Femur (tissue), 1 donor: ENCODE results near the gene ACCSL.
A peak's percentile ranks its signal among the peaks of the same experiment; 100 is the strongest.

Experiments used
- DNase-seq: peaks from one replicate; pipeline ENCODE4 v3.0.0-alpha.2; 2017

ACCSL gene

GRCh38 chr11:44047931-44048431, at the start of gene ACCSL:
TSS of gene ACCSL (plus strand) at chr11:44047981. CDS start at chr11:44048037, 56 bp downstream.
- DNase-seq = no peak

DNA sequence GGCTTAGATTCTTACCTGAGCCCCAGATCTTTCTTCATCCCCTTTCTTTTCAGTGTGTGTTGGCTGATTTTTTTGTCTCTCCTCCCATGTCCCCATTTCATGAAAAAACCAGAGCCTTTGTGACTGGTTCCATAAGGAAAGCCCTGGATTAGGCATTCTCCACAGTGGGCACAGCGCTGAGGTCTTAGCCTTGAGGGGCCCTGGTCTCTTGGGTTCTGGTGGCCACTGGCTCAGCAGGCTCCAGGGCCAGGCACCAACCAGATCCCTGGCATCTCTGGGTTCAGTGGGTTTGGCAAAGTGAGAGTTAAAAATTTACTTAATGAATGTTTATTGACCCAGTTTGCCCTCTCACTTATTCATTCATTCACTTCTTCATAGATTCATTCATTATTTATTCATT, 49.5 kb upstream of the ACCSL start:
- DNase-seq = no peak

GRCh38 chr11:44000731-44001130, 47.0 kb upstream of the ACCSL start:
- no peak for DNase-seq

DNA sequence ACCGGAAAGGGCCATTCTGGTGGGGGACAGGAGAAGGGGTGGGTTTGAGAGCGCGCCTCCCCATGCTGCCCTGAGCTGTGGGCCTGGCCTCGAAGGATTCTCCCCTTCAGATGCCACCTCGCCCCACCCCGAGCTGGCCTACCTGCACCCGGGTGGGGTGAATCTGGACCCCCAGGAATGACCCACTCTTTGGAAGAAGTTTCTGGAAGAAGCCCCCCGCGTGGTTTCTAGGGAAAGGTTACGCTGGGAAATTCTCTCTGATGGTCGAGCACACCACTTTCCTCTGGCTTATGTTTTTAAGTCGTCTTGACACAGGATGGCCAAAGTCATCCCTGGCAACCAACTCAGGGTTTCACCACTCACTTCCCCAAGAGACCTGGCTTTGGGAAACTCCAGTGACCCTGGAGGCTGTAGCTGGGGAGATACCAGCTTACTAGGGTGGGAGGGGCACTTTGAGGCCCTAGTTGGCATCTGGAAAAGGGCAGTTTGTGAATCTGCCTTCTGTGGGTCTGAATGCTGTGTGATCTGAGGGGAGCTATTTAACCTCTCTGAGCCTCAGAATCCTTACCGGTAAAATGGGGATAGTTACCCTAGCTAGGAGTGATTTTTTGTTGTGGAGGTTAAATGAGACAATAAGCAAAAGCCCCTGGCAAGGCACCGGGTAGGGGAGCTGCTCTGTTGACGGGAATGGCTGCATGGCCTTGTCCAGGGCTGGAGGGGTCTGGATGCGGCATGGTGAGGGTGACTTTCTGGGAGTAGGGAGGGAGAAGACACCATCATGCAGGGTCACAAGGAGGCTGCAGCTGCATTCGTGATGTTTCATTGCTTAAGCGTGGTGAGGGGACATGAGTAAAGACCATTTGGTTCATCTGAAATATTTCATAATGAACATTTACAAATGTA, 45.3 kb upstream of the ACCSL start:
- no peak for DNase-seq

DNA sequence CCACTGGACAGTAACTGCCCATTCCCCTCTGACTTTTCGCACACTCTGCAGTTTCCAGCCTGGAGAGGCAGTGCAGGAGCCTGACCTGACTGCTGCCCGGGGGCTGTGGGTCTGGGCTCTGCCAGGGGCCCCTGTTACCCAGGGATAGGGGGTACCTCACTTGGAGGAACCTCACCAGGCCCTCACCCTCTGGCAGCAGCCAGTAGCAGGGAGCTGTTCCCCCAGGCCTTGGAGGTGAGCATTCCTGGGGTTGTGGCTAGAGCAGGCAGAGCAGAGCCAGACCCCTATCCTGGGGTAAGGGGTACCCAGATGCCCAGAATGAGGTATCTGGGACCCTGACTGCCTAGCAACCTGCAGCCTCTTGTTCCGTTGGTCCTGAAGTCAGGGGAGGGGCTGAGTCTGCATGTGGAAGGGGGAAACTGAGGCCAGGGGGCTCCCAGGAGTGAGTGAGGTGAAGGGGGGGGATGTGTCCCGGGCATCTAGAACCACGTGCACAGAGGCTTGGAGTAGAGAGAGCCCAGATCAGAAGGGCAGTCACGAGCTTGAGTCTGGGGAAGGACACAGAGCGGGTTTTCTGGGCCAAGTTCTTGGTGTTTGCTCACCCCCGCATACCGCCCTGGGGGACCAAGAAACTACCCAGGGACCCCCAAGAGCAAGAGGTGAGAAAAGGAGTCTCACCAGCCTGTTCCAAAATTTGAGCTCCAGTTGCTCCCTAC, 43.9 kb upstream of the ACCSL start:
- DNase-seq = no peak

DNA sequence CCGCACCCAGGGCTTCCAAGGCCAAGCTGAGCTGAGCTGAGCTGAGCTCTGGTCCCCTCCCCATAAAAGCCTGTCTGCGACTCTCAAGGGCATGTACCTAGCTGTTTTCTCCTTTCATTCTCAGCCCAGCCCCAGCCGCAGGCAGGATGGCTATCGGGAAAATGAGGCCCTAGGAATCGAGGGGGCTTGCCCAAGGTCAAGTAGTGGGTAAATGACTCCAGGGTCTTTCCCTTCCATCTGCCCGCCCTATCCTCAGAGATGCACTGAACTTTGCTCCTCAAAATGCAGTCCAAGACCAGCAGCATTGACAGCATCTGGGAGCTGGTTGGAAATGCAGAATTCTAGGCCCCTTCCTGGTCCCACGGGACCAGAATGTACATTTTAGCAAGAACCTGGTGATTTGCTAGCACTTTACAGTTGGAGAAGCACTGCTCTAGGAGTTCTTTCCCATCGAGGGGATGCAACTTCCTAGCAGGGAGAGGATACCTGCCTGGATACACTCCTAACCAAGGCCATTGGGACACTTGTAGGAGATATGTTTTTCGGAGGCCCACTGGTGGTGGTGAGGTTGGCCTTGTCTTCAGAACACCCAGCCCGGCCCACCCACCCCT, 43.2 kb upstream of the ACCSL start:
- no peak for DNase-seq

DNA sequence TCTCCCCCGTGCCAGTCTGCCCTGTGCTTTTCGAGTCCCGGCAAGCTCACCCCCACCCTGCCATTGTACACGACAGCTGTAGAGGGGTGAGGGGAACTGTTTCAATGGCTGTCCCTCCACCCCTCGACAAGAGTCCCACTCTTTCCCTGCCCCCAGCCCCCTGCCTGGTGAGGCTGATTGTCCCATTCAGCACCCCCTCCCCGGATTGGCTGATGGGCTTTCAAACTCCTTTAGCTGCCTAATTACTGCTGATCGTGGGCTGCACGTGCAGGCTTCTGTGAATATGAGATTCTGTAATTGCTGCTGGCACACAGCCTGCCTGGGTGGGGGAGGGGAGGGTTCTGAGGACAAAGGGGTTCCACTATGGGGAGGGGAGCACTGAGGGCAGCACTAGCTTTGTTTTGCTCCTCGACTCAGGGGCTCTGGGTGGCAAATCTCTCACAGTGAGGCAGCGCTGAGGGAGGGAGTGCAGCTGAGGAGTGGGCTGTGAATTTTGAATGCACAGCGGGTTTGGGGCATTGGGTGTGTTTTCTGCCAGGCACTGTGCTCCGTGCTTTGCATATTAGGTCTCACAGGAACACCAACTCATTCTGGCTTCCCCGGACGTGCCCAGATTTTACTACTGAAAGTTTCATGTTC, 42.6 kb upstream of the ACCSL start:
- no peak for DNase-seq

DNA sequence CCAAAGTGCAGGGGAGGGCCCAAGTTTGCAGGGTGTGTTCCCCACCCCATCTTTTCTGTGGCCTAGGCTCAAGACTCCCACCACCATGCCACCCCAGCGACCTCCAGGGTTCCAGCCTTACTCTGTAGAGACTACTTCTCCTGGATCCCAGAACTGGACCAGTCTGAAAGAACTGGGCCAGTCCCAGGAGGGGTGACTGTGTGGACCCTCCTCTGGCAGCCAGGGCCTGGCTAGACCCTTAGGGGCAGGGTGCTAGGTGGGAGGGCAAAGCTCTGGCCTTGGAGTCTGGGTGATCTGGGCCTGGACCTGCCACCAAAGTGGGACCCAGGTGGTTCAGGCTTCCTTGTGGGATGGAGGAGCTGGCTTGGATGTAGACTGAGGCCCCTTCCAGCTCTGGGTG, 41.8 kb upstream of the ACCSL start:
- DNase-seq = no peak

- no peak for DNase-seq
Measured at GRCh38 chr11:44006917-44007361, 40.8 kb upstream of the ACCSL start.

GRCh38 chr11:44007481-44008087, 40.2 kb upstream of the ACCSL start:
- DNase-seq = no peak

GRCh38 chr11:44008088-44008501, 39.7 kb upstream of the ACCSL start:
- DNase-seq = no peak

DNA sequence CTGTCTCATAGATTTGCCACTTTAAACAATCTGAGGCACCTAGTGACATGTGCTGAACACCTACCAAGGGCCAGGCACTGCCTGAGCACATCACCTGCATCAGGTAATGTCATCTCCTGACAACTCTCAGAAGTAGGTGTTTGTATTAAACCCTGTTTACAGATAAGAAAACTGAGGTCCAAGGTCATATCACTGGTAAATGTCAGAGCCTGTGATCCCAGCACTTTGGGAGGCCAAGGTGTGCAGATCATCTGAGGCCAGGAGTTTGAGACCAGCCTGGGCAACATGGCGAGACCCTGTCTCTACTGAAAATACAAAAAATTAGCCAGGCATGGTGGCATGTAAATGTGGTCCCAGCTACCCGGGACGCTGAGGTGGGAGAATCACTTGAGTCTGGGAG, 39.1 kb upstream of the ACCSL start:
- DNase-seq = no peak

DNA sequence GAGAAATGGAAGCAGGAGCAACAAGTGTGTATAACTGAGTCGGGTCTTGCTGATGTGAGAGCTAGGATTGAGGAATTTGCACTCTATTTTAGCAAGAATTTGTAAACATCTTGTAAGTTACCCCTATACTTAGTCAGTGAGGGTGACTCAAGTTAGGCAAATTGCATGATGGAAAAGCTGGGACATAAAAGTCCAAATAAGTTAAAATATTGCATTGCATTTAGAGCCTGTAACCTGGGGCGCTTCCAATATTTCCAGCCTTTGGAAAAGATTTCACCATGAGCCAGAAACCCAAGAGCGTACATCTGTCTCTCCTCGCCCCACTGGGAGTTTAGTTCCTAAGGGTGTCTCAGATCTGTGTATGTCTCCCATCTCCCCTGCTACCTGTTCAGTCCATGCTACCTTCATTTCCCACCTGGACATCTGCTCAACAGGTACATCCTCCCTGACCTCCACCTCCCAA, 37.0 kb upstream of the ACCSL start:
- no peak for DNase-seq

GRCh38 chr11:44011797-44012196, 36.0 kb upstream of the ACCSL start:
- DNase-seq = no peak

GRCh38 chr11:44014968-44015623, 32.7 kb upstream of the ACCSL start:
- no peak for DNase-seq

DNA sequence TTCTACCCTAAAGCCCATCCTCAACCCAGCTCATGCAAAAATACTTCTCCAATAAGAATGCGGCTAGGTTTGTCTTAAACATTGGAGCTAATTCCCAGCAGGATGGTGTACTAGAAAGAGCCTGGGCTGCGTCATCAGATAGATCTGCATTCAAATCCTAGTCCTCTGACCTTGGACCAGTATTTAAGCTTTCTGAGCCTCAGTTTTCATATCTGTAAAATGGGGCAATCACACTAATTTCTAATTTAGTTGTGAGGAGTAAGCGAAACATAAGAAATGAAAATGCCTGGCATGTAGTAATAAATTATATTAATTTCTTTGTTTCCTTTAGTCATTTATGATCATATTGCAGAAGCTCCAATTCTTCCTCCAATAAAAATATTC, 32.2 kb upstream of the ACCSL start:
- no peak for DNase-seq

- DNase-seq = peak; percentile 40
Measured at GRCh38 chr11:44016131-44016530, 31.6 kb upstream of the ACCSL start.

DNA sequence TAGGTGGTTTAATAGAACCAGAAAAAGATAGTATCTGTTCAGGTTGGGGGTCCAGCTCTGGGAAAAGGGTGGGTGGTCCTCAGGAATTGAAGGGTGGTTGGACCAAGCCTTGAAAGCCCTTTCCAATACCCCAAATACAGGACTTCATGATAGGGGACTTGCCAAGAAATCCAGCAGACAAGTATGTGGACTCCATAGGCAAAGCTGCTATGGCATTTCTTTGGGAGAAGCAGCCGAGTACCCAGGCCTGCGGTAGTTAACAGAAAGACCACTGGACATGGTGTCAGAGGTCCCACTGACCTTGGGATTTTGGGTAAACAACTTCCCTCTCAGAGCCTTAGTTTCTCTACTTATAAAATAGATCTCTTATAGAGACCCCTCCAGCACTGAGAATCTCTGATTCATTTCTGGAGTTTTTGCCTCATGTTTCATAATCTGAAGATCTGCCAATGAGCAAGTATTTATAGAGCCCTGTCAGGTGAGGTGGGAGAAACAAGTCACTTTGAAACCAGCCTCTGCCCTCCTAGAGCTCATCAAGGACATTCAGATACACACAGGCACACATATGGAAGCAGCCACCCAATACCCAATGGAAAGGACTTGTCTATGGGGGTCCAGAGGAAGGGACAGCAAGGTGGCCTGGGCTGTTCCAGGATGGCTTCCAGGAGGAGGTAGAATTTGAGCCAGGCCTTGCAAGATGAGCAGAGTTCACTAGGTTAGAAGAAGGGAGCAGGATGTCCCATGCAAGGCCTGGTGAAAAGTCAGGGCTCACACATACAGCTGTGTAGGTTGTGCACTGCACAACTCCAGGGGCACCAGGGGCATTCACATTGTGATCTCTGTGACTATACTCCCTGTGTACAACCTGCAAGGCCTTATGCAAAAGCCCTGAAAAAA, 31.0 kb upstream of the ACCSL start:
- no peak for DNase-seq

DNA sequence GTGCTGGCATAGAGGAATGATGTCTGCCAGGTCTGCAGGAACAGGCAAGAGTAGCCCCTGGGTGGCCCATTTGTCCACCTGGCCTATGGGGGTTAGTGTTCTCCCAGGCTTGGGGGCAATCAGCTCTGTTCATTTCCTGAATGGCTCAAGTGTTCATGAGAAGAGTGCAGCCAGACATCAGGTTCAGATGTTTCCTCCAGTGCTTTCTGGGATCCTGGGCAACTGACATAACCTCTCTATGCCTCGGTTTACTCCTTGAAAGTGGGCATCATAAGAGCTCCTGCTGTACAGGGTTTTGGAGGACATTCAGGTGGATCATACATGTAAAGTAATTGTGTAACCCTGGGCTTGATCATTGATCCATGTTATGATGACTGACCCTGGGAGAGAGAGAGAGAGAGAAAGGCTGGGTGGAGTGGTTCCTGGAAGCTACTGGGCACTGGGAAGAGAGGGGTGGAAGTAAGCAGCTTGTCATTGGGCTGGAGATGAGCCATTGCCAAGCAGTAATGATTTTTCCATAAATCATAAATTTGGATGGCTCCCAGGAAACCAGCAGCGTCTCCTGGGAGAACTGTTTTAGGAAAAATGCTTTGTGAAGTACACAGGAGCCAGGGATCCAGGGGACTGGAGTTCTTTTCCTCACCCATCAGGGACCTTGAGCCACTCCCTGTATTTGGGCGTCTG, 30.2 kb upstream of the ACCSL start:
- no peak for DNase-seq

- no peak for DNase-seq
Measured at GRCh38 chr11:44018127-44018521, 29.7 kb upstream of the ACCSL start.
